GM20000 (cell line): Measurements from ENCODE around the gene MACC1.

Experiments used
- DNase-seq: peaks from one replicate; pipeline ENCODE4 v3.0.0; 2012; ENCODE audit warnings: low spot score
- CTCF ChIP-seq: IDR thresholded peaks from 2 replicates; pipeline ENCODE4 v1.5.1; 2012; ENCODE audit warnings: mild to moderate bottlenecking, control low read depth; ENCODE audit errors: extremely low read depth, missing control alignments

Gene MACC1

GRCh38 chr7:20217193-20217948 is at the start of gene MACC1:
Gene MACC1, minus strand, starts transcription at chr7:20217384. Its CDS starts 55,522 bp downstream, at chr7:20161862.
- peak; percentile 37 for TF ChIP-seq CTCF
- DNase-seq: peak; percentile 36

- TF ChIP-seq CTCF: no peak
- no peak for DNase-seq
These were observed 47.4 kb upstream of the MACC1 start for GRCh38 chr7:20264623-20265022.

- no peak for DNase-seq
- TF ChIP-seq CTCF: no peak
These were observed 43.0 kb upstream of the MACC1 start for GRCh38 chr7:20260223-20260622.

GRCh38 chr7:20257212-20257611 is 40.0 kb upstream of the MACC1 start:
- no peak for TF ChIP-seq CTCF
- DNase-seq: no peak

GRCh38 chr7:20249920-20250319 is 32.7 kb upstream of the MACC1 start:
- DNase-seq: no peak

GRCh38 chr7:20249376-20249775 is 32.2 kb upstream of the MACC1 start:
- TF ChIP-seq CTCF: no peak
- no peak for DNase-seq

More at GRCh38 chr7:20249920-20250319, 32.7 kb upstream of the MACC1 start:
- no peak for TF ChIP-seq CTCF

GRCh38 chr7:20246236-20246635 is 29.1 kb upstream of the MACC1 start:
- no peak for TF ChIP-seq CTCF
- DNase-seq: no peak
